GM21515 (cell line): ENCODE data around the gene ID2.
"Not testable (repeated sequence)": the region's sequence is repeated elsewhere in the genome, so short reads cannot be mapped to it uniquely, and the experiment has no call there.

Source experiments
- ATAC-seq: cut with Tn5 transposase; IDR thresholded peaks from one replicate; pipeline ENCODE4 v1.9.1; 2021; ENCODE audit not compliant: unreplicated experiment

The ID2 gene

GRCh38 chr2:8725838-8726237 lies 44.0 kb downstream of the ID2 start:
- ATAC-seq = no peak

GRCh38 chr2:8728305-8729015 lies 46.6 kb downstream of the ID2 start:
- ATAC-seq = no peak

- ATAC-seq = not testable (repeated sequence)
Measured at GRCh38 chr2:8729101-8729500, 47.2 kb downstream of the ID2 start.

- no peak for ATAC-seq
Measured at GRCh38 chr2:8729939-8730338, 48.1 kb downstream of the ID2 start.

- ATAC-seq = no peak
Measured at GRCh38 chr2:8732601-8733000, 50.7 kb downstream of the ID2 start.
